Endothelial cell of umbilical vein (primary cell): Measurements from ENCODE around the gene CRAT.

Source experiments
- CTCF ChIP-seq, 2 donors: IDR thresholded peaks; 1 replicate in 1 of 2; 2 replicates in 1 of 2; pipeline ENCODE4 v1.5.1; 2011; ENCODE audit warnings: low read length in 2 of 2, mild to moderate bottlenecking in 2 of 2, moderate library complexity in 2 of 2, control low read depth in 1 of 2, inconsistent platforms in 1 of 2, low read depth in 1 of 2; ENCODE audit not compliant: insufficient read depth in 1 of 2; ENCODE audit errors: extremely low read depth in 1 of 2
- EZH2 ChIP-seq: IDR thresholded peaks from 2 replicates; pipeline ENCODE4 v1.6.1; 2012; ENCODE audit warnings: borderline replicate concordance, low read depth, mild to moderate bottlenecking, moderate library complexity, low read length, inconsistent platforms; ENCODE audit not compliant: severe bottlenecking
- FOS ChIP-seq: IDR thresholded peaks from 2 replicates; pipeline ENCODE4 v1.6.1; 2011; ENCODE audit warnings: mild to moderate bottlenecking, low read length, moderate library complexity, borderline replicate concordance; ENCODE audit not compliant: insufficient read depth
- POLR2A ChIP-seq: IDR thresholded peaks from 2 replicates; pipeline ENCODE4 v1.6.1; 2012; ENCODE audit warnings: low read depth, mild to moderate bottlenecking, control low read depth, low read length
- POLR2AphosphoS5 ChIP-seq: IDR thresholded peaks from 2 replicates; pipeline ENCODE4 v1.6.1; 2012; ENCODE audit warnings: low read depth, mild to moderate bottlenecking, control low read depth, low read length, moderate library complexity; ENCODE audit not compliant: insufficient read depth
- TF ChIP-seq, protein P1 (sequence below): IDR thresholded peaks from 2 replicates; pipeline ENCODE4 v1.6.1; 2011; ENCODE audit not compliant: insufficient read depth, insufficient read length

- TF ChIP-seq CTCF (IDR thresholded peaks at IDR 0.05; ENCODE audit: extremely low read depth in 1 of 2, insufficient read depth in 1 of 2, low read depth in 1 of 2, low read length in 2 of 2) (no peak), POLR2A (no peak), POLR2AphosphoS5 (no peak), EZH2 (no peak), FOS (no peak)
- TF ChIP-seq, protein P1, sequence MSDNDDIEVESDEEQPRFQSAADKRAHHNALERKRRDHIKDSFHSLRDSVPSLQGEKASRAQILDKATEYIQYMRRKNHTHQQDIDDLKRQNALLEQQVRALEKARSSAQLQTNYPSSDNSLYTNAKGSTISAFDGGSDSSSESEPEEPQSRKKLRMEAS: no peak
Observed at GRCh38 chr9:129077236-129077635, 33.4 kb downstream of the CRAT start.
